ENCODE data around the gene LRP11. TPM values are rescaled to one million over a fixed set of nuclear protein-coding genes. Genes with fewer than 3 reads are reported as not detected.
"Not testable (repeated sequence)": the region's sequence is repeated elsewhere in the genome, so short reads cannot be mapped to it uniquely, and the experiment has no call there.

LRP11 gene, protein sequence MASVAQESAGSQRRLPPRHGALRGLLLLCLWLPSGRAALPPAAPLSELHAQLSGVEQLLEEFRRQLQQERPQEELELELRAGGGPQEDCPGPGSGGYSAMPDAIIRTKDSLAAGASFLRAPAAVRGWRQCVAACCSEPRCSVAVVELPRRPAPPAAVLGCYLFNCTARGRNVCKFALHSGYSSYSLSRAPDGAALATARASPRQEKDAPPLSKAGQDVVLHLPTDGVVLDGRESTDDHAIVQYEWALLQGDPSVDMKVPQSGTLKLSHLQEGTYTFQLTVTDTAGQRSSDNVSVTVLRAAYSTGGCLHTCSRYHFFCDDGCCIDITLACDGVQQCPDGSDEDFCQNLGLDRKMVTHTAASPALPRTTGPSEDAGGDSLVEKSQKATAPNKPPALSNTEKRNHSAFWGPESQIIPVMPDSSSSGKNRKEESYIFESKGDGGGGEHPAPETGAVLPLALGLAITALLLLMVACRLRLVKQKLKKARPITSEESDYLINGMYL
- 50.5 TPM for polyA plus RNA-seq (2013, experiment 1 of 2; ENCODE audit: insufficient read length)
- 52.1 TPM for polyA plus RNA-seq (2013, experiment 2 of 2; ENCODE audit: insufficient read length)

DNA sequence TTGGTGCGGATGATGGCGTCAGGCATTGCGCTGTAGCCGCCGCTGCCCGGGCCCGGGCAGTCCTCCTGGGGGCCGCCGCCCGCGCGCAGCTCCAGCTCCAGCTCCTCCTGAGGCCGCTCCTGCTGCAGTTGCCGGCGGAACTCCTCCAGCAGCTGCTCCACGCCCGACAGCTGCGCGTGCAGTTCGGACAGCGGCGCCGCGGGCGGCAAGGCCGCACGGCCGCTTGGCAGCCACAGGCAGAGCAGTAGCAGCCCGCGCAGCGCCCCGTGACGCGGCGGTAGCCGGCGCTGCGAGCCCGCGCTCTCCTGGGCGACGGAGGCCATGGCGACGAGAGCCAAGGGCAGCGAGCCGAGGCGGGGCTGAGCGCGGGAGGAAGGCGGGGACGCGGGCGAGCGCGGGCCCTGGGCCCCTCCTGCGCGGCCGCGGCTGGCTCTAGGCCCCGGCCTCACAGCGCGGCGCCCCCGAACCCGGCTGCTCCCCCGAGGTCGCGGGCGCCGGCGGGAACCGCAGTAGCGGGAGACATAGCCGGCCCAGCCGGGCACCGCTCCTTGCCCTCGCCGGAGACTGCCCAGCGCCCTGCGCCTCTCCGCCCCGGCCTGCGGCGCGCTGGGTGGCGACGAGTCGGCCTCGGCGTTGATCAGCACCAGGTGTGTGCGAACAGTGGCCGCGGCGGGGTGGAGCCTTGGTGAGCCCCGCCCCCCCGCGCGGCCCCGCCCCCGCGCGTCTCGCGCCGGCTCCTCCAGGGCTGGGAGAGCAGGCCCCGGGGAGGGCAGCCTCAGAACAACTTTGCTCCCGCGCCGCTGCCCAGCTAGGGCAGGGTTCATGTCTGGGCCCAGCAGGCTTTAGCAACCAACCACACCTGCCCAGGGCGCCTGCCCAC, at the start of gene LRP11:
TSS of gene LRP11 (minus strand) at position 662 of the 880 bp plus-strand sequence. CDS start at position 323, 339 bp downstream.
- peak; percentile 83 for DNase-seq

DNA sequence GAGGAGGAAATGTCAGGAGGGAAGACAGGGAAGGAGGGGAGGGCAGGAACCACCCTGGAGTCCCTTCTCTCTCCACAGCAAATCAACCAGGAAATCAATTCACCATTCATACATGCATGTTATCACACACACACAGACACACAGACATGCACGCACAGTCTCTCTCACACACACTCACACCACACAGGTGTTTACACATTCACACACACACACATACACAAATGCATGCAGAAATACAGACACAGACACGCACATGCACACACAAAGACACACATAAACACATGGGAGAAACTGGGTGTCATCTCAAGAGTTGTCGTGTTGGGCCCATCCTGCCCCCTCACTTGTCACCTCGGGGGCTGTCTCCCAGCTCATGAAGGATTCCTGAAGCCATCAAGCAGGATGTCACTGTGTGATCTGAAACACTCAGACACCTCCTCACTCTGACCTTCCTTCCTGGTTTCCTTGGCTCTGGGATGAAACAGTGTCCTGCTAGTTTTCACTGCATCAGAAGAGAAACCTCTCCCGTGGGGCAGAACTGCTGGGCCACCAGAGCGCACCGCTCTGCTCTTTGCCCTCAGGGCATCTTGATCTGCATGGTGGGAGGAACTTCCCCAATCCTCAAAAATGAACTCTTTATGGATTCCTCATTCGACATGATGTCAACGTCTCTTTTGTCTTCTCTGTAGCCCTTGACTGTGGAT, 49.5 kb upstream of the LRP11 start:
- no peak for DNase-seq

DNA sequence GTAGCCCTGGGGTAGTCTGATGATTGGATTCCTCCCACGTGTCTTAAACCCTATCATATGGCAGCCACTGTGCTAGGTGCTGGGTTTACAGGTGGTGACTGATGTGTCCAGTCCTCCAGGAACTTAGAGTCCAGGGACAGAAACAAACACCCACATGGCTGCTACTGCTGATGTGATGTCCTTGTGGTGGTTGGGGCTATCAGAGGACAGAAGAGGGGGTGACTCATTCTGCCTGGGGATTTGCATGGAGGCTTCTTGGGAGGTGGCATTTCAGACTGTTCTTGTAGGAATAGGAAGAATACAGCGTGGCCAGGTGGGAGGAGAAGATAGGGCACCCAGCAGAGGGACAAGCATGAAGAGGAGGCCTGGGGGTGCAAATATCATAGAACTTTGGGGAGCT, 48.9 kb upstream of the LRP11 start:
- no peak for DNase-seq

DNA sequence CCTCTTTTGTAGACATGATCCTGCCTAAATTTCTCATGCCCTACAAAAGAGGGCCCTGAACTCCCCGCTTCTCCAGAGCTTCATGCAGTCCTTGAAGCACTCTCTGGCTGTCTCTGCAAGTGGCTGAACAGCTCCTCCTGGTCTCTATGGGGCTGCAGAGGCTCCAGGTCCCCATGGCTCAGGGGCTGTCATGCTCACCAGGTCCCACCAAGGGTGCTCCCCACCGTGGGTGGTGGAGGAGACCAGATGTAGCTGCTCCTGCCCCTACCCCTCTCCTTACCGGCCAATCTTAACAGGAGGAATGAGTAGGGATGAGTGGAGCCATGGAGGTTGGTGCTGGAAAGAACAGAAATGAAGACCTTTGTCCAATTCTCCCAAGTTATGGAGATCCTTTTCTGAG, 48.5 kb upstream of the LRP11 start:
- not testable (repeated sequence) for DNase-seq

DNA sequence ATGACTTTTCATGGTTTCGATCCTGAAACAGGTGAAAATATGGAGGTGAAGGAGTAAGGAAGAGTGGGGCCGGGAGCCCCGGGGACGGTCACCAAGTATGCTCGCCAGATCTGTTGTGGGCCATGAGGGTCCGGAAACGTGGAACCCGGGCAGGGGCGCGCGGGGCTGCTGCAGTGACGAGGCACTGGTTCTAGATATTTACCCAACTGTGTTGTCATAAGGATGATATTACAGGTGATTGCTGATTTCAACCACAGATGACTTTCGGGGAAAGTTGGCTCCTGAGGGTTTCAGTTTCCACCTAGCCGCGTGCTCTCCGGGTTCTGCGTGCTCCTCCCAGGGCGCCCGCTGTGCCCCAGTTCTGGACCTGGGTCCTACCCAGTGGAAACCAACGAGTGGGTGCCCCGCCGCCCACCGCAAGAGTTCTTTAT, 46.6 kb upstream of the LRP11 start:
- no peak for DNase-seq

DNA sequence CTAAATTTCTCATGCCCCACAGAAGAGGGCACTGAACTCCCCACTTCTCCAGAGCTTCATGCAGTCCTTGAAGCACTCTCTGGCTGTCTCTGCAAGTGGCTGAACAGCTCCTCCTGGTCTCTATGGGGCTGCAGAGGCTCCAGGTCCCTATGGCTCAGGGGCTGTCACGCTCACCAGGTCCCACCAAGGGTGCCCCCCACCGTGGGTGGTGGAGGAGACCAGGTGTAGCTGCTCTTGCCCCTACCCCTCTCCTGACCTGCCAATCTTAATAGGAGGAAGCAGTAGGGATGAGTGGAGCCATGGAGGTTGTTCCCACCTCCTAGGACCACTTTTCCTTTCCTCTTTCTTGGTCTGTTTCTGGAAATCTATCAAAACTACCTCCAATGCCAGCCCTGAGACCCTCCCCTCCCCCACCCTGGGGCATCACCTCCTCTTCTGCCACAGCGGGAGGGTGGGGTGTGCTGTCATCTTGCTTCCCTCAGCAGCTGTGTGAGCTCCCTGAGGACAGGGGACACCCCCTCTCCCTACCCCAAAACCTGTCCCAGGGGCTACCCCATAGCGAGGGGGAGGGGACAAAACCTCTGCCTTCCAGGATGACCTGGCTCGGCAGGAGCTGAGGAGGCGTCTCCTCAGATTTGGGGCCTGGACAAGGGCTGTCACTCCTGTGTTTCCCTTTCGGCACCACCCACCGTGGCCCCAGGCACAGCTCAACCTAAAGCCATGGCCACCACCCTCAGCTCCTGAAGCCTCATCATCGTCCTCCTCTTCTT, 45.7 kb upstream of the LRP11 start:
- no peak for DNase-seq

DNA sequence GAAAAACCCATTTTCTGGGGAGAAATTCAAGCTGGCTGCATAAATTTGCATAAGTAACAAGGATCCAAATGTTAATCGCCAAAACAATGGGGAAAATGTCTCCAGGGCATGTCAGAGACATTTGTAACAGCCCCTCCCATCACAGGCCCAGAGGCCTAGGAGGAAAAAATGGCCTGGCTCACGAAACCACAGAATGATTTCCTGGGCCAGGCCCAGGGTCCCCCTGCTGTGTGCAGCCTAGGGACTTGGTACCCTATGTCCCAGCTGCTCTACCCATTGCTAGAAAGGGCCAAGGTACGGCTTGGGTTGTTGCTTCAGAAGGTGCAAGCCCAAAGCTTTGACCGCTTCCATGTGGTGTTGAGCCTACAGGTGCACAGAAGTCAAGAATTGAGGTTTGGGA, 44.3 kb upstream of the LRP11 start:
- DNase-seq = not testable (repeated sequence)

DNA sequence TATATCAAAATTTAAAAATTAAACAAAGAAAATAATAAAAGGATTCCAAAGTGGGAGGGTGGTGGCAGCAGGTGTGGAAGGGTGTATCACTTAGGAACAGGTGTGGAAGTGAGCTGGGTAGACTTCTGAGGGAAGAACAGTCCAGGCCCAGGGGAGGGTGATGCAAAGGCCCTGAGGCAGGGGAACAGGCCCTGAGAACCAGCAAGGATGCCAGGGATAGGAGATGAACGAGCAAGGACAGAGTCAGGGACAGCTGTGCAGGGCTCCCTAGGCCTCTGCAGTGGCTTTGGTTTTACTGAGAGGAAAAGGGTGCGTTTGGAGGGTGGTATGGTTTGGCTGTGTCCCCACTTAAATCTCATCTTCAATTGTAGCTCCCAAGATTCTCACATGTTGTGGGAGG, 43.2 kb upstream of the LRP11 start:
- no peak for DNase-seq

DNA sequence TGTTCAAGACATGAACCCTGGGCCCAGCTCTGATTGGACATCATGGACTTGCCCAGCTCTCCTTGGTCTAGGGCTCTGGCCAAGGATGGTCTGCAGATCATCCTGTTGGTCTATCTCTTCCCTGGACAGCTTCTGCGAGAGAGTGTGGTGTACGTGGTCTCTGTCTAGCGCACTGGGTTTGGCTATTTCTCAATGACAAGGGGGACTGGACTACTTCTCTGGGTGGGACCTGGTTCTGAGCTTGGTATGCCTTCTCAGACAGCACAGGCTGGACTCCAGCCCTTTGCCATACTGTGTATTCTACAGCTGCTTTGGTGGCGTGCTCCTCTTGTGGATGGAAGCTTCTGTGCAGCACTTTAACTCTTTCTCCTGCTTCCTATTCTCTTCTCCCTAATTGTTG, 42.2 kb upstream of the LRP11 start:
- DNase-seq = no peak

DNA sequence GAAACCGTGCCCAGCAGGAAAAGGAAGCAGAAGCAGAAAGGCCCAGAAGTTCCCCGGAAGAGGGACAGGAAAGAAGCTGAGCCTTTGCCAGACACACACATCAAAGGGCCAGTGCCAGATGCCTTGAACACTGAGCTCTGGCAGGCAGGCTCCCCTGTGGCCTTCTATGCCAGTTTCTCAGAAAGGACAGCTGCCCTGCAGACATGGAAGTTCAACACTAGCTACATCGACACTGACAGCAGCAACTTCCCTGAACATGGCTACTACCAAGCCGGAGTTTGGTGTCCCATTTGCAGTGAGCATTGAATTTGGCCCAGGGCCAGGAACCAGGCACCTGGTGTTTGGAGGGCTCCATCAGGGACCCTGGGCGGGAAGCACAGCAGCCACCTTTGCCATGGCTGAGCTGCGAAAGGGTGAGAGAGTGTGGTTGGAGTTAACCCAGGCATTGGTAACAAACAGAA, 41.8 kb upstream of the LRP11 start:
- no peak for DNase-seq

DNA sequence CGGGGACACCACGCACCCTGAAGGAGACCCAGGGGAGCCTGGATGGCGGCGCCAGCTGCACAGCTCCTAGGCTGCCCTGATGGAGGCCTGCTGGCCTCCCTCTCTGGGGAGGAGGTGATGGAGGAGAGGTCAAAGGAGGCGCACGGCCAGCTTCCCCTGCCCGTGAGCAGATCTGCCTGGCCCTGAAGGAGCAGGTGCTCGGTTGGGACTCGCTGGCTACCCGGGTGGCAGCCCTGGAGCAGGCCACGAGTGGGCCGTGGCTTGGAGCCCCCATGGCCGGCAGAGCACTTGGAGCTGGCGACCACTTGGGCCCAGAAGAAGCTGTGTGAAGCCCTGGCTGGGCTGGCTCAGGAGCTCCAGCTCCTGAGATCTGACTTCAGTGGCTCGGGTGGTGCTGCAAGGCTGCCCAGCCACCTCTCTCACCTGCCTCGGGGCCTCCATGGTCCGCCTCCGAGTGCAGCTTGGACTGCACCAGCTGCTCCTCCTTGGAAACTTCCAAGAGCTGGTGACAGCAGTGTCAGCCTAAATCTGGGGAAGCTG, 41.3 kb upstream of the LRP11 start:
- no peak for DNase-seq

DNA sequence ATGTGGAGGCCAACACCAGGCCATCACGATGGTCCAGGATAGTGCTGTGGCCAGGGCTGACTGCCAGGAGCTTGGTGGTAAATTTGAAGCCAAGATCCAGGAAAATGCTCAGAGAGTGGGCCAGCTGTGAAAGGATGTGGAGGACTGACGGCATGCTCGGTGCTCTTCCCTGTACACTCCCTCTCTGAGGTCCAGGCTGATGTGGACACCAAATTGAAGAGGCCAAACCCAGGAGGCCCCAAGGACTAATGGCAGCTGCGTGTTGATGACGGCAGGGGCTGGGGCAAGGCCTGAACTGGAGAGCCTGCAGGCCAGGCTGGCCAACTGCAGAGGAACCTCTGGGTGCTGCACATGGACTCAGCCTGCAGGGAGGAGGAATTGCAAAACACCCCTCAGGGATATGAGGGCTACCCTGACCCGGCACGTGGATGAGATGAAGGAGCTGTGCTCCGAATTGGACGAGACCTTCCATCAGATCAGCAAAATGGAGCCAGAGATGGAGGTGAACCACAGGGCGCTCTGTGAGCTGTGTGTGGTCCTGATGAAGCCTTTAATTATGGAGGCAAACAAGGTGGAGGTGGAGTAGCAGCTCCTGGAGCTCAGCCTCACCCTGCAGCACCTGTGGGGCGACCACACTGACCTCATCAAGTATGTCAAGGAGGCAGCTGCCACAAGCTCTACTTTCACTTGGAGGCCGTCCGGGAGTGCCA, 40.7 kb upstream of the LRP11 start:
- no peak for DNase-seq

DNA sequence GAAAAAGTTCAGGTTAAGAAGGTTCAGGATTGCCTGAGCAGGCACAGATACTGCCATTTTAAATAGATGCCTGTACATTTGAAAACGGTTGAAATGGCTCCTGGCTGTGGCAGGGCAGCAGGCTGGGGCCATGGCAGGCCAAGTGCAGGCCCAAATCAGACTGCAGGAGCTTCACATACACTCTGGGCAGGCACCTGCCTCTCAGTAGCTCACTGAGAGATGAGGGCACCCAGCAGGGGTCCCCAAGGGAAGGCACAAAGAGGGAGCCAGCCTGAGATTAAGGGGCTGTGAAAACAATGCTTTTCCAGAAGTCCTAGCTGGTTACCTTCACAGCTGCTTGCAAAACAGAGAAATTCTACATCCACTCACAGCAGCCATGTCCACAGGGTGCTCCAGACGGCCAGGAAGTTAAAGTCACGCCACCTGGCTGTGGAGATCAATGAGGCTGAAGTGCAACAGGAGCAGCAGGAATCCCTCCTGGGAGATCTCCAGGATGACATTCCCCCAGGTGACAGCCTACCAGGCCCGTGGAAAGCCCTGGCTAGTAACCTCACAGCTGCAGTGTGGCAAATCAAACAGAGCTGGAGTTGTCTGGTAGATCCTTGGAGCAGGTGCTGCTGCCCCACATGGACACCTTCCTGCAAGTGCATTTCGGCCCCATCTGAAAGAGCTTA, 39.9 kb upstream of the LRP11 start:
- no peak for DNase-seq

DNA sequence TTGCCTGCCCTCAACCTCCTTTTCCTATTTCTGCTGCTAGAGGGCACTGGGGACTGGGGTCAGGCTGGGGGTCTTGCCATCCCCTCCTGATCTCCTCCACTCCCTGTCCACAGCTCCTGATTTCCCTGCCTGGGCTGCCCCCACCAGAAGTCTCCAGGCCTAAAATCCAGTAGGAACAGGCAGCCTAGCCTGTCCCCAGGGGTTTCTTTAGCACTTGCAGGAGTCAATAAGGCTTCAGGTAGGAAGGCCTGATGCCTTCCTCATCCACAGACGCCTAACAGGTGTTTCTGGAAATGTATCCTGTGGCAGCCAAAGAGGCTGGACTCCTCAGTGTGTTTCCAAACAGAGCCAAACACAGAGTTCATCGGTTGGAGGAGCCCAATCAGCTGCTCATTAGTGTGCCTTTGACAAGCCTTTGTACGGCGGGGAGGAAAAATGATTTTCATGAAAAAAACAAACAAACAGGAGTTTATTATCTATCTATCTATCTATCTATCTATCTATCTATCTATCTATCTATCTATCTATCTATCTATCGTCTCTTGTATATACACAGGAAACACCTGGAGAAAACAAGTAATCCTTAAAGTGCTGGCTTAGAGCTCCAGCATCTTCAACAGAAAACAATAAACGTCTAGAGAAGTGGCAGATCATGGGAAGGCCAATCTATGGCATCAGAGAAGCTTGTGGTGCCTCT, 37.4 kb upstream of the LRP11 start:
- DNase-seq = no peak

DNA sequence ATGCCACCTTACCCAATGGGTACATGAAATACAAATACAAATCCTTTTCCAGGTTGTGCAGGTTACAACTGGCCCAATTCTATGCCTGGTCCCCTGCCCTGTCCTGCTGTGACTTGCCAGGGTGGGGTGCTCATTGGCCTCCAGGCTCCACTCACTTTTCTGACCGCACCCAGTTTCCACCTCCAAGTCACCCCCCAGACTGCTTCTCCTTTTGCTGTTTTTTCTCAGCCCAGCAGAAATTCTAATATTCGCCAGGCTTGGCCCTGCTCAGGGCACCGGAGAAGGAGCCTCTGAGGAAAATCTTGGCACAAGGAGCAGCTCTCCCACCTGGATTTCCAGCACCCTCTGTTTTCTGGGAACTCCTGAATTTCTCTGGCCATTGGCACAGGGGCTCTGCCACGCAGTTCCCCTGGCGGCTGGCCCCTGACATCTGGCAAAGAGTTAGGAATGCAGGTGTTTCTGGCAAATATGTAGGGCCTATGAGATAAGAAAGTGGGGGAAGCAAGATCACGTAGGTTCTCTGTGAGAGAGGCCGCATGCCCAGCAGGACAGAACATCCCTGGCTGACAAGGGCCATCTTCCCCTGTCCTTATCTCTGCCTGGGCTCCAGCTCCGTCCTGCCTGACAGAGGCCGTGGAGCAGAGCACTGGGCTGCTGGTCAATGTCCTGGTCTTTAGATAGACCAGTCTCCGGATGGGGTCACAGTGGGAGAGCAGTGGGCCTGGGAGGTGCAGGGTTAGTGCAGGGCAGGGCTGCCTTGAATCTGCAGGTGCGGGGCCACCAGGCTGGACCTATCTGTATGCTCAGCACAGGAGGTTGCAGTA, 36.7 kb upstream of the LRP11 start:
- DNase-seq = no peak

DNA sequence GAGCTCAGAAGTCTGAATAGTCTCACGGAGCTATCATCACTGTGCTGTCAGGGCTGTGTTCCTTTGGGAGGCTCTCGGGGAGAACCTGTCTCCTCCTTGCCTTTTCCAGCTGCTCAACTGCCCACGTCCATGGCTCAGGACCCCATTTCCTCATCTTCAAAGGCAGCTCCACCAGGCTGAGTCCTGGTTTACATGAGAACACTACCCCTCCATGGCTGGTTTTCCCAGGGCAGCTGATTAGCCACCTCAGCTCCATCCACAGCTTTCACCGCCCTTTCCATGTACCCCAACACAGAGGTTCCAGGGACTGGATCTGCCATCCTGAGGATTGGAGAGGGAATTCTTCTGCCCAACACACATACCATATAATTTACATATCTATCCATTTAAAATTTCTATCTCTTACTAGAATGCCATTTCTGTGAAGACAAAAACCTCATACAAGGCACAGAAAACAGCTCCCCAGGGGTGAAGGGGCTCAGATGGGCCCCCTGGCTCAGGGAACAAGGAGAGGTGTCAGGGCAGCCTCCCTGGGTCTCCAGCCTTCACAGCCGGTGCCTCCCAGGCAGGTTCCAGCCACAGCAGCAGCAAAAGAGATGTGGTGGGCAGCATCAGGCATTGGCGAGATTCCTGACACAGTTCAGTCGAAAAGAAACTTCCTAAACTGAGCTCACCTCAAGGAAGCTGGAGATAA, 35.9 kb upstream of the LRP11 start:
- DNase-seq = no peak

DNA sequence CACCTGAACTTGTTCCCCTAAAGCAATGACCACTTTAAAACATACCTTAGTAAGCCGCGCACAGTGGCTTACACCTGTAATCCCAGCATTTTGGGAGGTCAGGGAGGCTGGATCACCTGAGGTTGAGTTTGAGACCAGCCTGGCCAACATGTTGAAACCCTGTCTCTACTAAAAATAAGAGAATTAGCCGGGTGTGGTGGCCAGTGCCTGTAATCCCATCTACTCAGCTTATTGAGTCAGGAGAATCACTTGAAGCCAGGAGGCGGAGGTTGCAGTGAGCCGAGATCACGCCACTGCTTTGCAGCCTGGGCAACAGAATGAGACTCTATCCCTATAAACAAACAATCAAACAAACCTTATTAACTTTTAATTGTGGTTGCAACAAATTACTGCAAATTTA, 35.3 kb upstream of the LRP11 start:
- DNase-seq = no peak

DNA sequence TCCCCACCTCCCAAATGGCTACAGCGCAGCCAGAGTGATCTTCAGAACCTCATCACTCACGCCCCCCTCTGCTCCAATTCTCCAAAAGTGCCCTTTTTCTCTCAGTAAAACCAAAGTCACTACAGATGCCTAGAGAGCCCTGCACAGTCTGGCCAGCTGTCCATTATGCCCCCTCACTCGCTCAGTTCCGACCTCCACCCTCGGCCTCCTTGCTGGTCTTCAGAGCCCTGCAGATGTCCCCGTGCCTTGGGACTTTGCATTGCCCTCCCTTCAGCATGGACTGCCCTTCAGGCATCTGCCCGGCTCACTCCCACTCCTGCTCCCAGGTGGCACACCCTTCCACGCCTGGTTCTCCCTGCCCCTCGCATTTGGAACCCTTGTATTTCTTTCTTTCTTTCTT, 34.8 kb upstream of the LRP11 start:
- no peak for DNase-seq

All from fibroblast of skin of scalp (primary cell).